OCI-M1 (cell line): ENCODE data around the gene RNPS1.

Source experiments
- DNase-seq: peaks from one replicate; lab custom pipeline; 2025; lab: John Stamatoyannopoulos, UW

RNPS1 gene

GRCh38 chr16:2267913-2268666 is at the start of gene RNPS1:
Gene RNPS1 (minus strand): TSS chr16:2268126. CDS start chr16:2264643, 3,483 bp downstream.
- DNase-seq = peak; percentile 97

- no peak for DNase-seq
These were observed 49.5 kb upstream of the RNPS1 start for GRCh38 chr16:2317231-2318020.

GRCh38 chr16:2308089-2308962 is 40.4 kb upstream of the RNPS1 start:
- no peak for DNase-seq

GRCh38 chr16:2299915-2300192 is 31.9 kb upstream of the RNPS1 start:
- no peak for DNase-seq

GRCh38 chr16:2299121-2299914 is 31.4 kb upstream of the RNPS1 start:
- no peak for DNase-seq

GRCh38 chr16:2298621-2299020 is 30.7 kb upstream of the RNPS1 start:
- no peak for DNase-seq

- no peak for DNase-seq
These were observed 29.6 kb upstream of the RNPS1 start for GRCh38 chr16:2297506-2297860.

- peak; percentile 69 for DNase-seq
These were observed 29.0 kb upstream of the RNPS1 start for GRCh38 chr16:2296661-2297505.

GRCh38 chr16:2295056-2295798 is 27.3 kb upstream of the RNPS1 start:
- DNase-seq = no peak

- DNase-seq = no peak
These were observed 24.3 kb upstream of the RNPS1 start for GRCh38 chr16:2292221-2292620.

GRCh38 chr16:2289282-2289681 is 21.4 kb upstream of the RNPS1 start:
- no peak for DNase-seq

GRCh38 chr16:2288726-2289125 is 20.8 kb upstream of the RNPS1 start:
- no peak for DNase-seq

- no peak for DNase-seq
These were observed 20.1 kb upstream of the RNPS1 start for GRCh38 chr16:2287916-2288547.

GRCh38 chr16:2286550-2286949 is 18.6 kb upstream of the RNPS1 start:
- no peak for DNase-seq

GRCh38 chr16:2285731-2286191 is 17.8 kb upstream of the RNPS1 start:
- DNase-seq = no peak

GRCh38 chr16:2284797-2285576 is 17.1 kb upstream of the RNPS1 start:
- no peak for DNase-seq

- no peak for DNase-seq
These were observed 16.3 kb upstream of the RNPS1 start for GRCh38 chr16:2284001-2284770.
